Activated CD8-positive, alpha-beta T cell treated with anti-CD3 and anti-CD28 coated beads, Interleukin-2, amount 10 ng/mL, durations not matched to agents 7 days and 5 days (primary cell): Measurements from ENCODE around the gene CLCN5. TPM values are rescaled to one million over a fixed set of nuclear protein-coding genes. Genes with fewer than 3 reads are reported as not detected.

Source experiments
- ATAC-seq: fragments of 150-1000 bp; cut with Tn5 transposase; one replicate; pipeline ENCODE4 v1.10.0; 2021; ENCODE audit warnings: moderate library complexity
- CTCF ChIA-PET: fragments of 350-600 bp; sonication (Branson Sonifier 250); formaldehyde crosslinking; loops from one replicate; lab custom pipeline; 2021; ENCODE audit warnings: antibody characterized with exemption; lab: Charles Lee
- POLR2A ChIA-PET: fragments of 350-600 bp; sonication (Branson Sonifier 250); formaldehyde crosslinking; loops from one replicate; lab custom pipeline; 2021; ENCODE audit warnings: antibody characterized with exemption; lab: Charles Lee
- DNase-seq: peaks from one replicate; pipeline ENCODE4 v3.0.0-alpha.2; 2020
- H3K27ac Mint-ChIP-seq: one replicate; pipeline ENCODE4 v1.8.0; 2021; ENCODE audit warnings: mild to moderate bottlenecking, mixed read lengths
- H3K27me3 Mint-ChIP-seq: one replicate; pipeline ENCODE4 v1.8.0; 2021; ENCODE audit warnings: low read depth, mixed read lengths
- H3K36me3 Mint-ChIP-seq: one replicate; pipeline ENCODE4 v1.8.0; 2021; ENCODE audit warnings: low read depth, mixed read lengths
- H3K4me1 Mint-ChIP-seq: one replicate; pipeline ENCODE4 v1.8.0; 2021; ENCODE audit warnings: low read depth, mixed read lengths
- H3K4me3 Mint-ChIP-seq: one replicate; pipeline ENCODE4 v1.8.0; 2021; ENCODE audit warnings: mild to moderate bottlenecking, mixed read lengths
- H3K9me3 Mint-ChIP-seq: one replicate; pipeline ENCODE4 v1.8.0; 2022; ENCODE audit warnings: mixed read lengths; ENCODE audit not compliant: insufficient read depth
- total RNA-seq, 2 experiments: library from RNA; stranded (reverse); gene quantifications; one replicate each; pipeline ENCODE4 v1.2.3, GENCODE V29; 2021

The CLCN5 gene
- total RNA-seq, 2 experiments from 2014 or later: 4.0 TPM

DNA sequence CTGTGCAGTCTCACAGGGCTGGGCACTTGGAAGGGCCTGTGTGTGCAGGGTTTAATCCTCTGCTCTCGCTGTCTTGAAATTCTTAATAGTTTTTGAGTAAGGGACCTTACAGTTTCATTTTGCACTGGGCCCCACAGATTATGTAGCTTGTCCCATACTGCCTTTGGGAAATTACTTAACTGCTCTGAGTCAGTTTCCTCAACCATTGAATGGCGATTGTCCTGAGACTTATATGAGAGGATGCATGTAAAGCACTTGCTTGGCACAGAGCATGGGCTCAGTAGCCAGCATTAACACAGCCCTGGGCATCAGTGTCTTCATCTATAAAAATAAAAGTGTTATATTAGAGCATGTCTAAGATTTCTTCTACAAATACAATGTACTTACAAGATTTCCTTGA is 55.8 kb downstream of the CLCN5 start:
- Mint-ChIP-seq H3K27ac (no peak overlapping the region), H3K4me1 (no peaks in the 10 kb centered on the region), H3K36me3 (no peaks in the 10 kb centered on the region), H3K27me3 (no peaks in the 10 kb centered on the region), H3K4me3 (no peak overlapping the region), H3K9me3 (no peaks in the 10 kb centered on the region)
- DNase-seq (no peak), ATAC-seq (no peak)
- POLR2A ChIA-PET: no interaction called here
- CTCF ChIA-PET: no interaction called here

DNA sequence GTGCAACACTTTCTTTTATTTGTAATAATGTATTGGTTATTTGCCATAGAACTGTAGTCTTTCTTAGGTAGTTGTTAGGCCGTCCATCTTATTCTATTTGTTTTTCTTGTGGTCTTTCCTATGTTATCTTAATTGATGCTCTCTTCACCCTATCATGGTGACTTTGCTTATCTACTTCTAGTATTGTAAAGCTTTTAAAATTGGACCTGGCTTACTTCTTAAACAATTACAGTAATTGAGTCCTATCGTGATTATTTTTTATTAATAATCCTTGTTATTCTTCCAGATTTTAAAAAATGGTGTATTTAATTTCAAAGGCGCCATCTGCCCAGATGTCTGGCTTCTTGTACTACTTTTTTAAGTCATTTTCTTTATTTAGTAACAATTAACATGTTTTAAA is 63.7 kb downstream of the CLCN5 start:
- Mint-ChIP-seq H3K27ac (no peak overlapping the region), H3K9me3 (no peaks in the 10 kb centered on the region), H3K4me3 (no peak overlapping the region), H3K4me1 (no peaks in the 10 kb centered on the region), H3K27me3 (no peaks in the 10 kb centered on the region), H3K36me3 (no peaks in the 10 kb centered on the region)
- CTCF ChIA-PET: no interaction called here
- POLR2A ChIA-PET: no interaction called here
- DNase-seq: no peak
- ATAC-seq: no peak

DNA sequence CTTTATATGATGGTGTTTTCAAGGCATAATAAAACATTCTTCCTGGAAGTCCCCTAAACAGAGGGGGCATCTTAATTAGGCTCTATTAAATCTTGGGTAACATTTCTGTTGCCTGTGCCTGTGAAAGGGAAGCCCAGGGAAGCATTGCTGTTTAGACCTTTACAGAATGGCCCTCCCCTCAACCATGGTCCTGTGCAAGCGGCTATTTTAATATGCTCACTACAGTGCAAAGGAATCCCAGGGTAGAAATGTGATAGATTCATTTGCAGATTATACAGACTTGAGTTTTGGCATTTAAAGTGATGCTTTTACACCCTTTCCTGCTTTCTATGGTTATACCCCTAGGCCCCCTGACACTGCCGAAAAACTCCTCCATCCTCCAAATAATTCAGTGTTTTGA is 65.3 kb downstream of the CLCN5 start:
- DNase-seq: no peak
- Mint-ChIP-seq H3K4me3 (no peak overlapping the region), H3K9me3 (no peaks in the 10 kb centered on the region), H3K4me1 (no peaks in the 10 kb centered on the region), H3K27me3 (no peaks in the 10 kb centered on the region), H3K27ac (no peak overlapping the region), H3K36me3 (no peaks in the 10 kb centered on the region)
- ChIA-PET POLR2A (no interaction called here), CTCF (no interaction called here)
- no peak for ATAC-seq

DNA sequence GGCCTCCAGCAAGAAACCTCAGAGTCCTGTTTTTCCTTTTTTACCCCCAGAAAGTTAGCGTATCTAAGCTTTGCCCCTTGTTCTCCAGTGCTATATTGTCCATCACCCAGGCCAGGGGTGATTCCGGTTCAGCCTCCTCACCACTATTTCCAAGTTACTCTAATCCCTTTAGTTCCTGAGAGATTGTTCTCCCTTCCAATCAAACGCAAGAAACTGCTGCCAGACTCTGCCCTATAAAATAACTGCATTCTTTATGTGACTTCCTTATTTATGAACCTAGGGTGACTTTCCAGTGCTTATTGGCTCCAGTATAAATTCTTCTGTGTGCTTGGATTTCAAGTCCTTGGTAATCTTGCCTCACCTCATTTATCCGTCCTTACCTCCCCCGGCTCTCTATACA is 65.7 kb downstream of the CLCN5 start:
- POLR2A ChIA-PET: no interaction called here
- Mint-ChIP-seq H3K9me3 (no peaks in the 10 kb centered on the region), H3K4me3 (no peak overlapping the region), H3K4me1 (no peaks in the 10 kb centered on the region), H3K36me3 (no peaks in the 10 kb centered on the region), H3K27ac (no peak overlapping the region), H3K27me3 (no peaks in the 10 kb centered on the region)
- ATAC-seq (no peak), DNase-seq (no peak)
- CTCF ChIA-PET: no interaction called here

DNA sequence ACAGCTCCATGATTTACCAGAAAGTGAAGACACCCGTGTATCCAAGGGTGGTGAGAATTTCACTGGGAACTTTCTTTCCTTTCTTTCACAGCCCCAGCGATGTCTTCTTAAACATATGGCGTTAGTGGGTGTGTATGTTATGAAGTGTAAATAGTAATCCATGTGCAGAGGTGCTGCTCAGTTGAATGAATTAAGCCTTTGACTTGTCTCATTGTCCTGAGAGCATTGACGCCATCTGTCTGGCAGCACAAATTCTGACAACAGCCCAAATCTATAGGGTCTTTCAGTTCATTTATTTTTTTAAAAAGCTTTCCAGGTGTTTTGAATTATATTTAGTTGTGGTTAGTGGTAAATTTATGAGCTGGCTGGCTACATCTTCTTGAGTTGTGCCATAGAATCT is 69.4 kb downstream of the CLCN5 start:
- Mint-ChIP-seq H3K36me3 (no peaks in the 10 kb centered on the region), H3K27me3 (no peaks in the 10 kb centered on the region), H3K9me3 (no peaks in the 10 kb centered on the region), H3K4me3 (no peak overlapping the region), H3K4me1 (no peaks in the 10 kb centered on the region), H3K27ac (no peak overlapping the region)
- ChIA-PET POLR2A (no interaction called here), CTCF (no interaction called here)
- no peak for ATAC-seq
- no peak for DNase-seq

DNA sequence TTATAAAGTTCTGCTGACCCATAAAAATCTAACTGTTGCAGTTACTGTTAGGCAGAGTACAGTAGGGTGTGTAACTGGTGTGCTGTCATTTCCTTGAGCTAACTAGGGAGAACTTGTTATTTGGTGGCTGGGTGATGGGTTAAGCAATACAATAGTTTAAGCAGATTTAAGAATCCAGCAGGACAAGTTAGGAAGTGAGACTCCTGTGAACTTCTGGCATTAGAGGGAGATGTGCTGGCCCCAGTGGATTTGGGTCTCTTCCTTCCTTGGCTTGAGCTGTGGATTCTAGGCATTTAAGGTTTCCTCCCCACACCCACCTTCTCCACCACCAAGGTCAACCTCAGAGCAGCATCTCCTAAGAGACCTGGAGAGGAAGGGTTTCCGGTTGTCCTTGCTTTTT is 70.5 kb downstream of the CLCN5 start:
- Mint-ChIP-seq H3K27me3 (no peaks in the 10 kb centered on the region), H3K36me3 (no peaks in the 10 kb centered on the region), H3K27ac (no peak overlapping the region), H3K4me3 (no peak overlapping the region), H3K4me1 (no peaks in the 10 kb centered on the region), H3K9me3 (no peaks in the 10 kb centered on the region)
- ATAC-seq (no peak), DNase-seq (no peak)
- POLR2A ChIA-PET: no interaction called here
- CTCF ChIA-PET: no interaction called here

DNA sequence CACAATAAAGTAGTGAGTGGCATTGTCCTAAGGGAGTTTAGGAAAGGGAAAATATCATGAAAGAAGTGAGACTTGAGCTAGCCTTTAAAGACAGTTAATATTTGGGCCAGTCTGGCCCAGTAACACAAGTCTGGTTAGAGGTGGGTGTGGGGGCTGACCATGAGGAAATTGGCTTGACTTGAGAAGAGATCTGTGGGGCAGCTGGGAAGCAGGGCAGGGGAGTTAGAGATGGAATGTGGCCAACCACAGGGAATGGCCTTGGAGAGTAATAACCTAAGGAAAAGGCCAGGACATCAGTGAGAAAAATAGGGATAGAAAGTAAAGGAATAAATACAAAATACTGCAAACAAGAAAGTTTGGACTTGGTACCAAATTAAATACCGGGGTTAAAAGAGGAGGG is 71.3 kb downstream of the CLCN5 start:
- Mint-ChIP-seq H3K36me3 (no peaks in the 10 kb centered on the region), H3K27me3 (no peaks in the 10 kb centered on the region), H3K4me3 (no peak overlapping the region), H3K27ac (no peak overlapping the region), H3K9me3 (no peaks in the 10 kb centered on the region), H3K4me1 (no peaks in the 10 kb centered on the region)
- ATAC-seq (no peak), DNase-seq (no peak)
- ChIA-PET POLR2A (no interaction called here), CTCF (no interaction called here)

DNA sequence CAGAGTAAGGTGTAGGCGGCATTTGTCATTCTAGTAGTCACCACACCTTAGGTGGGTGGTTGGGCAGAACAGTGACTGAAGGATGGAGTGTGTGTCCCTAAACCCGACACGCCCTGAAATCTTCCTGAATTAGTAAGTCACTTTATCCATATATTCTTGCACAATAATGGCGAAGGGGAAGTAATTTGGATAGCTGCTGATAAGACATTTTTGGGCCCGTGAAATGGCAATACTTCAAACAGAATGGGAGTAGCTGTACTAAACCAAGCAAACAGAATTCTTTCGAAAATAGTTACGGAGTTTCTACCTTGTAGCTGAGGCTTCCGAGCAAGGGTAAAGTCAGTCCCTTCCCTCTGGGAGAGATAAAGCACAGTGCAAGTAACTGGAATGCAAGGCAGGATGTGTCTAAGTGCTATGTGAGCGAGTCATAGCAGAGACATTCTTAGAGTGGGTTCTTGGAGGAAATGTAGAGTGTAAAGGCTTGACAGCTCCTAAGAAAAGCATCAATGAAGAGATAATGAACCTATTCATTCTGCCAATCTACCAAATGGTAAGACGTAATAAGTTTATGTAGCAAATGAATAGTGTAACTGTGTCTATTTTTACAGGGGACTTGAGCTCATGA is 72.8 kb downstream of the CLCN5 start:
- H3K36me3 Mint-ChIP-seq: no peaks in the 10 kb centered on the region
- DNase-seq: no peak
- POLR2A ChIA-PET: no interaction called here
- no peaks in the 10 kb centered on the region for H3K9me3 Mint-ChIP-seq
- H3K4me1 Mint-ChIP-seq: no peaks in the 10 kb centered on the region
- CTCF ChIA-PET: no interaction called here
- H3K27me3 Mint-ChIP-seq: no peaks in the 10 kb centered on the region
- H3K27ac Mint-ChIP-seq: no peak overlapping the region
- ATAC-seq: no peak
- H3K4me3 Mint-ChIP-seq: no peak overlapping the region

DNA sequence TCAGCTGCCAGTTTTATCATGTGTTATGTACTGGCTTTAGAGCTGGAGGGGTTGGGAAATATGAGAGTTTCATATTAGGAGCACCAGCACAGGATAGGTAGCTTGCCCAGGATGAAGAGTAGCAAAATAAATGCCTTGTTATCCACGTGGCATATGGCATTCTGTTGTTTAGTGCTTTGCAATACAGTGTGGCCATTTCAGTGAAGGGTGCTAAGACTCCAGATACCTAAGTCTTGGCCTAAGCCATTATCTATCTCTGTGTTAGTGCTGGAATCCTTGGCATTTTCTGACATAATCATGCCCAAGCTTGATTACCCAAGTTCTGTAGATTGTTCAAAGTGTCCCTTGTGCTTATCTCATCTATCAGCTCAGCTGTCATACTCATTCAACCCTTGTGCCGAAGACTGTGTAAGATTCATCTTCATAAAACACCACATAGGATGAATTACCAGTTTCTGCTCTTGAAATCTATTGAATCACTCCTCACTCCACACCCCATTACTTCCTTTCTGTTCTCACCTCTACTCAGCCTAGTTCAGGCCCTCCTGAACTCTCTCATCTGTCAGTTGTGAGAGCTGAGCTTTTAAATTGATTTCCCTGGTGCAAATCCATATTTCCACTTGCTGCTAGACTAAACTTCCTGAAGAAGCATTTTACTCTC is 73.5 kb downstream of the CLCN5 start:
- DNase-seq: no peak
- Mint-ChIP-seq H3K36me3 (no peaks in the 10 kb centered on the region), H3K4me3 (no peak overlapping the region), H3K27ac (no peak overlapping the region), H3K4me1 (no peaks in the 10 kb centered on the region), H3K9me3 (no peaks in the 10 kb centered on the region), H3K27me3 (no peaks in the 10 kb centered on the region)
- POLR2A ChIA-PET: no interaction called here
- ATAC-seq: no peak
- CTCF ChIA-PET: no interaction called here

DNA sequence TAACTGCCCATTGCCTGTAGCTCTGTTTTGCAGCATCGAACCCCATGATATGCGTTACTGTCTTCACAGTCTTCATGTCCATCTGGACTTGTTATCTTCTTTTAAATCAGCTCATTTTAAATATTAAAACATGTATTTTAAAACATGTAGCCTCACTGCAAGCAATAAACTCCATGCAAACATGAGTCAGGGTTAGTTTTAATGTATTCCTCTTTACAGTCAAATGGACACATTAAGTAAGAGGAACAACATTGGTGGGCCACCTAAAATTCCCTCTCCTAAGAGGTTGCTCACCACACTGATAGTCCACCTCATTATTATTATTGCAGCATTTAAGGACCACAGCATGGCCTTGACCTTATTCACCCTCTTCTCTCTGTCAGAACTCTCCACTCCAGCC is 74.1 kb downstream of the CLCN5 start:
- POLR2A ChIA-PET: no interaction called here
- Mint-ChIP-seq H3K9me3 (no peaks in the 10 kb centered on the region), H3K27me3 (no peaks in the 10 kb centered on the region), H3K27ac (no peak overlapping the region), H3K36me3 (no peaks in the 10 kb centered on the region), H3K4me3 (no peak overlapping the region), H3K4me1 (no peaks in the 10 kb centered on the region)
- CTCF ChIA-PET: no interaction called here
- ATAC-seq (no peak), DNase-seq (no peak)

DNA sequence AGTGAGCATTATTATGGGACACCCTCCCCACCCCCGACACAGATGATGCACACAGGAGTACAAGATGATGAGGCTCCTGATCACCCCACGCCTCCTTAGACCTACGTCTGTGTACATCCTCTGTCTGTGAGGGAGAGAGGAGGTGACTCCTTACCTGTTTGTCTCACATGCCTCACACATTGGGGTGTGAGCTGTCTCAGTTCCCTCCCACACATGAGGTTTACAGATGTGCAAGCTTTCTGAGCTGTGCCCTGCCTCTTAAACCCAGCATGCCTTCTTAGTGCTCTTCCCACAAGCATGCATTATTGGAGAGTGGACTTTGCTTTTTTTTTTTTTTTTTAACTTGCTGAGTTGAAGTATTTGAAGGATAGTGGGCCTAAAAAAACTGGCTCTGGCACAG is 76.7 kb downstream of the CLCN5 start:
- DNase-seq (no peak), ATAC-seq (no peak)
- ChIA-PET POLR2A (no interaction called here), CTCF (no interaction called here)
- H3K36me3 Mint-ChIP-seq: no peaks in the 10 kb centered on the region
- H3K4me3 Mint-ChIP-seq: no peak overlapping the region
- peaks cover 4% of the 10 kb centered on the region for H3K4me1 Mint-ChIP-seq
- no peaks in the 10 kb centered on the region for H3K9me3 Mint-ChIP-seq
- no peaks in the 10 kb centered on the region for H3K27me3 Mint-ChIP-seq
- H3K27ac Mint-ChIP-seq: no peak overlapping the region

DNA sequence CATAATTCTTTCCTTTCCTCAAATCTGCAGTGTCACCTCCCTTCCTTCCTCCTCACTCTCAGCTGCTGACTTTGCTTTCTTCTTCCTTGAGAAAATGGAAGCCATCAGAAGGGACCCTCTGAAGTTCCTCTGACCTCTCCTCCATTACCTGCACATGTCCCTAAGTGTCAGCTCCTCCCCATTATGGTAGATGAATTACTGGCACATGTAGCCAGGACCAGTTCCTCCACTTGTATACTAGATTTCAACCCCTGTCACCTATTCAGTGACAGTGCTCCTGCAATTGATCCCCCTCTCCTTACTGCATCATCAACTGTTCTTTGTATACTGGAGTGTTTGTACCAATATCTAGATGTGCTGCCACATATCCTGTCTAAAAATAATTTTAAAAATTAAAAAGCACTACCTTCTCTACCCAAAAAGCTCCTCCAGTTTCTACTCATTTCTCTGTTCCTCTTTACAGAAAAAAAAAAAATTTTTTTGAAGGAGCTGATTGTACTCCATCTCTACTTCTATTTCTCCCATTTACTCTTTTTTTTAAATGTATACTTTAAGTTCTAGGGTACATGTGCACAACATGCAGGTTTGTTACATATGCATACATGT is 78.6 kb downstream of the CLCN5 start:
- Mint-ChIP-seq H3K36me3 (no peaks in the 10 kb centered on the region), H3K4me3 (no peak overlapping the region), H3K9me3 (no peaks in the 10 kb centered on the region), H3K27me3 (no peaks in the 10 kb centered on the region), H3K27ac (no peak overlapping the region), H3K4me1 (peaks cover 4% of the 10 kb centered on the region)
- DNase-seq (no peak), ATAC-seq (no peak)
- POLR2A ChIA-PET: no interaction called here
- CTCF ChIA-PET: no interaction called here
